T-cell (primary cell): Measurements from ENCODE around the gene VPS26B. TPM values are rescaled to one million over a fixed set of nuclear protein-coding genes. Genes with fewer than 3 reads are reported as not detected.
"Not testable (repeated sequence)": the region's sequence is repeated elsewhere in the genome, so short reads cannot be mapped to it uniquely, and the experiment has no call there.

Experiments
- ATAC-seq, 4 experiments: fragments of 200-7000 bp in 3 of 4; fragments of 150-1000 bp in 1 of 4; cut with Tn5 transposase; replicated peaks in 1 of 4; 1 replicate in 3 of 4; 2 replicates in 1 of 4; pipeline ENCODE4 v1.10.0; 2021; ENCODE audit warnings: moderate library complexity in 3 of 4, mild to moderate bottlenecking in 2 of 4, moderate number of reproducible peaks in 1 of 4
- CTCF ChIA-PET, 2 donors: fragments of 300-600 bp; sonication (Branson Sonifier 250); formaldehyde crosslinking; loops; one replicate each; lab custom pipeline; 2022; ENCODE audit warnings: antibody characterized with exemption in 2 of 2; lab: Charles Lee
- POLR2A ChIA-PET, 2 donors: fragments of 300-600 bp; sonication (Branson Sonifier 250); formaldehyde crosslinking; loops; one replicate each; lab custom pipeline; 2022; ENCODE audit warnings: antibody characterized with exemption in 2 of 2; lab: Charles Lee
- DNase-seq, 35 experiments: peaks; one replicate each; pipeline versions ENCODE4 v3.0.0 to v3.0.0-alpha.2; 2013 to 2023
- H3K27ac ChIP-seq: one replicate; pipeline ENCODE4 v1.5.1; 2013; ENCODE audit warnings: low read length
- H3K27me3 ChIP-seq, 2 experiments: replicated peaks in 1 of 2; 1 replicate in 1 of 2; 2 replicates in 1 of 2; pipeline versions ENCODE4 v1.6.1 to v1.7.0; 2013; ENCODE audit warnings: low read length in 1 of 2, mixed read lengths in 1 of 2; ENCODE audit not compliant: control insufficient read depth in 2 of 2, insufficient read depth in 2 of 2; ENCODE audit errors: extremely low read depth in 1 of 2
- H3K36me3 ChIP-seq, 2 donors: 1 replicate in 1 of 2; 2 replicates in 1 of 2; pipeline versions ENCODE4 v1.6.1 to v1.7.0; 2013; ENCODE audit warnings: low read length in 1 of 2; ENCODE audit not compliant: control insufficient read depth in 2 of 2, insufficient read depth in 1 of 2; ENCODE audit errors: extremely low read depth in 1 of 2
- H3K4me1 ChIP-seq, 2 experiments: 1 replicate in 1 of 2; 2 replicates in 1 of 2; pipeline versions ENCODE4 v1.6.1 to v1.7.0; 2013; ENCODE audit warnings: low read length in 2 of 2, mixed read lengths in 1 of 2; ENCODE audit not compliant: insufficient read depth in 2 of 2, control insufficient read depth in 1 of 2; ENCODE audit errors: extremely low read depth in 1 of 2
- H3K4me3 ChIP-seq, 2 donors: 1 replicate in 1 of 2; 2 replicates in 1 of 2; pipeline versions ENCODE4 v1.5.1 to v1.7.0; 2013; ENCODE audit warnings: mild to moderate bottlenecking in 2 of 2, low read length in 1 of 2, moderate library complexity in 1 of 2; ENCODE audit not compliant: control insufficient read depth in 1 of 2; ENCODE audit errors: extremely low read depth in 1 of 2
- H3K9me3 ChIP-seq: 2 replicates; pipeline ENCODE4 v1.7.0; 2013
- H3K27ac Mint-ChIP-seq, 2 donors: one replicate each; pipeline ENCODE4 v1.8.0; 2020 to 2021; ENCODE audit warnings: mild to moderate bottlenecking in 2 of 2, mixed read lengths in 2 of 2
- H3K27me3 Mint-ChIP-seq, 2 donors: one replicate each; pipeline ENCODE4 v1.8.0; 2021 to 2022; ENCODE audit warnings: mixed read lengths in 2 of 2
- H3K36me3 Mint-ChIP-seq: one replicate; pipeline ENCODE4 v1.8.0; 2021; ENCODE audit warnings: mixed read lengths
- H3K4me1 Mint-ChIP-seq, 3 donors: one replicate each; pipeline ENCODE4 v1.8.0; 2020 to 2022; ENCODE audit warnings: mixed read lengths in 3 of 3, mild to moderate bottlenecking in 1 of 3
- H3K4me3 Mint-ChIP-seq, 3 donors: one replicate each; pipeline ENCODE4 v1.8.0; 2020 to 2022; ENCODE audit warnings: mild to moderate bottlenecking in 3 of 3, mixed read lengths in 3 of 3, moderate library complexity in 3 of 3
- H3K9me3 Mint-ChIP-seq, 3 donors: one replicate each; pipeline ENCODE4 v1.8.0; 2020 to 2022; ENCODE audit warnings: mixed read lengths in 3 of 3
- WGBS: methylation state at CpG from one replicate; pipeline ENCODE4 v1.1.5; 2013; ENCODE audit warnings: missing lambda C conversion rate; ENCODE audit not compliant: insufficient coverage; 5-methylcytosine and 5-hydroxymethylcytosine counted together
- total RNA-seq, 35 experiments: library from RNA in 6 of 35; stranded (reverse) in 6 of 35; fragments of 120-200 nt in 1 of 35; gene quantifications; one replicate each; pipeline versions ENCODE4 v1.2.1 to v1.2.4 and lab custom pipeline; 2013 to 2026

VPS26B gene
- total RNA-seq, 5 donors from 2014 or later (not counting 1 experiment from before 2014, with no cell fraction given): 60.3 to 65.1 (median 62.7) TPM

GRCh38 chr11:134254433-134255183 is 30.1 kb downstream of the VPS26B start:
- H3K9me3 Mint-ChIP-seq: no peaks in the 10 kb centered on the region
- H3K4me1 Mint-ChIP-seq: peaks cover 36 to 44% (median 39%) of the 10 kb centered on the region in 3 donors
- H3K27me3 Mint-ChIP-seq: no peaks in the 10 kb centered on the region
- H3K4me3 ChIP-seq: no peak overlapping the region
- DNase-seq: no peak
- CTCF ChIA-PET: interaction anchor here (0.5 to 3.3 kb wide), 3 partner anchors 19 to 307 kb away, joined by 4 to 13 read pairs (median 7); partner anchors contain the start of gene VPS26B (in 1 of the 2)
- H3K4me1 ChIP-seq: peaks cover 16 to 17% of the 10 kb centered on the region in 2 experiments
- peak overlapping the region in 1 of 2 donors; percentile 76 for H3K27ac Mint-ChIP-seq
- no peak overlapping the region for H3K27ac ChIP-seq
- H3K4me3 Mint-ChIP-seq: peak overlapping the region; percentile 89 to 99 (median 93)
- POLR2A ChIA-PET: interaction anchor here (0.5 to 1.8 kb wide), 2 partner anchors 31 to 42 kb away, joined by 3 to 9 read pairs; partner anchors contain the start of genes NCAPD3 (in 1 of the 2) and VPS26B (in 1 of the 2)
- H3K27me3 ChIP-seq: no peaks in the 10 kb centered on the region
- peaks cover 11 to 39% of the 10 kb centered on the region in 2 donors for H3K36me3 ChIP-seq
- no peaks in the 10 kb centered on the region for H3K9me3 ChIP-seq
- 57% methylated on average over 1 of the region's 3 CpGs for WGBS
- ATAC-seq: no peak
- H3K36me3 Mint-ChIP-seq: peaks cover 16% of the 10 kb centered on the region

GRCh38 chr11:134255184-134255561 is 30.7 kb downstream of the VPS26B start:
- not testable (repeated sequence) for H3K27ac ChIP-seq, H3K4me3 ChIP-seq, H3K27ac Mint-ChIP-seq, H3K27me3 ChIP-seq, H3K9me3 Mint-ChIP-seq, H3K9me3 ChIP-seq, H3K27me3 Mint-ChIP-seq, DNase-seq, ATAC-seq
- Mint-ChIP-seq H3K4me1 (peaks cover 36 to 44% (median 39%) of the 10 kb centered on the region in 3 donors), H3K36me3 (peaks cover 21% of the 10 kb centered on the region), H3K4me3 (peak overlapping the region in 1 of 3 donors; percentile 99)
- ChIA-PET POLR2A (interaction anchor here (0.5 to 1.8 kb wide), 2 partner anchors 31 to 42 kb away, joined by 3 to 9 read pairs; partner anchors contain the start of genes NCAPD3 (in 1 of the 2) and VPS26B (in 1 of the 2)), CTCF (interaction anchor here in 1 of 2 donors (1.7 to 3.3 kb wide), 2 partner anchors 19 to 30 kb away, joined by 7 to 13 read pairs; partner anchors contain the start of gene VPS26B)
- WGBS: 100% methylated on average over 2 of the region's 5 CpGs
- H3K4me1 ChIP-seq: peaks cover 16 to 17% of the 10 kb centered on the region in 2 experiments
- peaks cover 8 to 39% of the 10 kb centered on the region in 2 donors for H3K36me3 ChIP-seq

- DNase-seq (no peak), ATAC-seq (no peak)
- Histone ChIP-seq H3K27ac (no peak overlapping the region), H3K9me3 (no peaks in the 10 kb centered on the region), H3K4me1 (peaks cover 9 to 12% of the 10 kb centered on the region in 2 experiments), H3K27me3 (no peaks in the 10 kb centered on the region), H3K4me3 (no peak overlapping the region), H3K36me3 (peaks cover 5 to 41% of the 10 kb centered on the region in 2 donors)
- Mint-ChIP-seq H3K27ac (no peak overlapping the region), H3K4me1 (peaks cover 30 to 36% (median 31%) of the 10 kb centered on the region in 3 donors), H3K4me3 (no peak overlapping the region), H3K9me3 (no peaks in the 10 kb centered on the region), H3K36me3 (peaks cover 30% of the 10 kb centered on the region), H3K27me3 (no peaks in the 10 kb centered on the region)
- ChIA-PET POLR2A (no interaction called here), CTCF (interaction anchor here in 1 of 2 donors (0.9 kb wide), 1 partner anchor 17 kb away, joined by 3 read pairs; no protein-coding TSS in a partner anchor)
- WGBS: 94% methylated on average over 9 of the region's 11 CpGs
Observed at GRCh38 chr11:134257101-134257500, 32.6 kb downstream of the VPS26B start.

GRCh38 chr11:134258577-134258976 is 34.1 kb downstream of the VPS26B start:
- 100% methylated on average over 3 of the region's 4 CpGs for WGBS
- Mint-ChIP-seq H3K27ac (no peak overlapping the region), H3K4me3 (no peak overlapping the region), H3K36me3 (peaks cover 40% of the 10 kb centered on the region), H3K4me1 (peaks cover 19 to 22% (median 22%) of the 10 kb centered on the region in 3 donors), H3K27me3 (no peaks in the 10 kb centered on the region), H3K9me3 (no peaks in the 10 kb centered on the region)
- Histone ChIP-seq H3K4me3 (no peak overlapping the region), H3K27me3 (no peaks in the 10 kb centered on the region), H3K4me1 (peaks cover 0 to 4% of the 10 kb centered on the region in 2 experiments), H3K36me3 (peaks cover 5 to 55% of the 10 kb centered on the region in 2 donors), H3K27ac (no peak overlapping the region), H3K9me3 (no peaks in the 10 kb centered on the region)
- no peak for DNase-seq
- POLR2A ChIA-PET: no interaction called here
- no peak for ATAC-seq
- CTCF ChIA-PET: no interaction called here

- Histone ChIP-seq H3K36me3 (peaks cover 11 to 59% of the 10 kb centered on the region in 2 donors), H3K4me3 (no peak overlapping the region), H3K9me3 (no peaks in the 10 kb centered on the region), H3K27me3 (no peaks in the 10 kb centered on the region), H3K27ac (no peak overlapping the region), H3K4me1 (no peaks in the 10 kb centered on the region)
- H3K27ac Mint-ChIP-seq: no peak overlapping the region
- H3K27me3 Mint-ChIP-seq: no peaks in the 10 kb centered on the region
- ATAC-seq (no peak), DNase-seq (no peak)
- H3K4me3 Mint-ChIP-seq: no peak overlapping the region
- no peaks in the 10 kb centered on the region for H3K9me3 Mint-ChIP-seq
- H3K36me3 Mint-ChIP-seq: peaks cover 42% of the 10 kb centered on the region
- ChIA-PET POLR2A (no interaction called here), CTCF (interaction anchor here (0.8 to 1.6 kb wide), 4 partner anchors 10 to 18 kb away, joined by 3 to 5 read pairs (median 4); partner anchors contain the start of gene GLB1L3 (in 1 of the 2))
- H3K4me1 Mint-ChIP-seq: peaks cover 5 to 10% (median 9%) of the 10 kb centered on the region in 3 donors
Observed at GRCh38 chr11:134260503-134260902, 36.0 kb downstream of the VPS26B start.

GRCh38 chr11:134260983-134261382 is 36.5 kb downstream of the VPS26B start:
- H3K4me3 Mint-ChIP-seq: no peak overlapping the region
- H3K36me3 ChIP-seq: peaks cover 11 to 59% of the 10 kb centered on the region in 2 donors

More at GRCh38 chr11:134260983-134261382, 36.5 kb downstream of the VPS26B start:
- H3K36me3 Mint-ChIP-seq: peaks cover 42% of the 10 kb centered on the region
- H3K27ac ChIP-seq: no peak overlapping the region
- no peak overlapping the region for H3K27ac Mint-ChIP-seq
- H3K4me1 ChIP-seq: no peaks in the 10 kb centered on the region
- H3K27me3 ChIP-seq: no peaks in the 10 kb centered on the region
- DNase-seq (no peak), ATAC-seq (no peak)
- WGBS: 95% methylated on average over 15 of the region's 16 CpGs
- CTCF ChIA-PET: interaction anchor here (0.6 to 1.8 kb wide), 6 partner anchors 10 to 97 kb away, joined by 3 to 7 read pairs (median 3); partner anchors contain the start of gene GLB1L3 (in 2 of the 2)
- H3K9me3 Mint-ChIP-seq: no peaks in the 10 kb centered on the region
- peaks cover 4 to 5% (median 5%) of the 10 kb centered on the region in 3 donors for H3K4me1 Mint-ChIP-seq
- no peaks in the 10 kb centered on the region for H3K27me3 Mint-ChIP-seq
- H3K9me3 ChIP-seq: no peaks in the 10 kb centered on the region
- POLR2A ChIA-PET: no interaction called here
- no peak overlapping the region for H3K4me3 ChIP-seq
